ENCODE measurements around the gene MAP7.

DNA sequence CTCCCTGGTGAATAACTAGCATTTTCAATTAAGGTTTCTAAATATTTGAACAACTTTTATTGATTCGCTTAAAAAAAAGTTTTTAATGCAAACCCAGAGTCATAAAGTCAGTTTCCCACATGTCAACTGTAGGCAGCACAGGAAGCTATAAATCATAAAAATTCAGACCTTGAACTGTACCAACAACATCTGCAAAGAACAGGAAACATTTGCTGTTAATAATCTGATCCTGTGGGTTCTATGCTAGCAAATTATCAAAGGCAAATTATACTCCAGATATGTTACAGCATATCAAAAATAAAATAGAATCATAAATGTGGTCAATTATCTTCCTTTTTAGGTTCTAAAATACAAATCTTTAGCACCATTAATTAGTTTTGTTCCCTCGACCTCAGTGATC lies 16.6 kb upstream of the MAP7 start:
- TF ChIP-seq CTCF (conservative IDR thresholded peaks at IDR 0.05) (no peak), EZH2 (IDR thresholded peaks at IDR 0.05; ENCODE audit: low read depth) (no peak)

Data from PC-9 (cell line).